A673 (cell line): ENCODE results near the gene CHST6. TPM values are rescaled to one million over a fixed set of nuclear protein-coding genes. Genes with fewer than 3 reads are reported as not detected.
A peak's percentile ranks its signal among the peaks of the same experiment; 100 is the strongest.
"Not testable (repeated sequence)": the region's sequence is repeated elsewhere in the genome, so short reads cannot be mapped to it uniquely, and the experiment has no call there.

Experiments used
- BruUV-seq: library from RNA; stranded (reverse); fragments of 400-500 nt; replicated peaks from 2 replicates; lab custom pipeline; 2021; lab: Mats Ljungman, UMichigan
- CTCF ChIA-PET: fragments of 300-600 bp; sonication (Branson Sonifier 250); formaldehyde crosslinking; loops from one replicate; lab custom pipeline; 2022; ENCODE audit warnings: antibody characterized with exemption; lab: Charles Lee
- POLR2A ChIA-PET: fragments of 300-600 bp; sonication (Branson Sonifier 250); formaldehyde crosslinking; loops from one replicate; lab custom pipeline; 2022; ENCODE audit warnings: antibody characterized with exemption; ENCODE audit not compliant: low non-redundant PET; lab: Charles Lee
- DNase-seq: peaks from one replicate; pipeline ENCODE4 v3.0.0-alpha.2; 2015; ENCODE audit warnings: low spot score
- H3K27ac ChIP-seq: fragments of 200-600 bp; sonication (generic); 2 replicates; pipeline ENCODE4 v1.5.1; 2016; ENCODE audit warnings: mixed run types, low read depth, mild to moderate bottlenecking, mixed read lengths, antibody characterized with exemption, low read length; ENCODE audit not compliant: poor library complexity, severe bottlenecking
- H3K27me3 ChIP-seq: fragments of 200-600 bp; sonication (generic); replicated peaks from 2 replicates; pipeline ENCODE4 v1.6.1; 2017; ENCODE audit warnings: mixed run types, low read depth, mild to moderate bottlenecking, mixed read lengths, antibody characterized with exemption, low read length; ENCODE audit not compliant: insufficient read depth, poor library complexity
- H3K36me3 ChIP-seq: fragments of 200-600 bp; sonication (generic); 2 replicates; pipeline ENCODE4 v1.6.1; 2016; ENCODE audit warnings: mixed run types, mild to moderate bottlenecking, mixed read lengths, antibody characterized with exemption, low read length; ENCODE audit not compliant: insufficient read depth, poor library complexity, severe bottlenecking
- H3K4me1 ChIP-seq: fragments of 200-600 bp; sonication (generic); 2 replicates; pipeline ENCODE4 v1.6.1; 2017; ENCODE audit warnings: mixed run types, mild to moderate bottlenecking, mixed read lengths, antibody characterized with exemption, low read length; ENCODE audit not compliant: insufficient read depth, poor library complexity, severe bottlenecking
- H3K4me3 ChIP-seq: fragments of 200-600 bp; sonication (generic); 2 replicates; pipeline ENCODE4 v1.5.1; 2016; ENCODE audit warnings: low read depth, mixed run types, mild to moderate bottlenecking, mixed read lengths, low read length; ENCODE audit not compliant: poor library complexity, severe bottlenecking
- H3K9me3 ChIP-seq: fragments of 200-600 bp; sonication (generic); 2 replicates; pipeline ENCODE4 v1.6.1; 2016; ENCODE audit warnings: mixed run types, low read depth, mild to moderate bottlenecking, mixed read lengths, antibody characterized with exemption, low read length; ENCODE audit not compliant: poor library complexity, severe bottlenecking
- CTCF ChIP-seq: fragments of 300-800, 200-600 bp; sonication (generic); conservative IDR thresholded peaks from 2 replicates; pipeline ENCODE4 v1.5.1; 2017; ENCODE audit warnings: low read depth, mild to moderate bottlenecking, antibody characterized with exemption, low read length, moderate library complexity, mixed read lengths
- EZH2 ChIP-seq: fragments of 200-600 bp; sonication (generic); IDR thresholded peaks from 2 replicates; pipeline ENCODE4 v1.6.1; 2017; ENCODE audit warnings: borderline replicate concordance, low read depth, mild to moderate bottlenecking, mixed read lengths, antibody characterized with exemption, low read length; ENCODE audit not compliant: poor library complexity, severe bottlenecking
- intact Hi-C: fragments of 100-400 bp; cut with micrococcal nuclease; formaldehyde crosslinking; loops from one replicate; pipeline ENCODE4 v1.10.0; 2022; ENCODE audit not compliant: unreplicated experiment
- total RNA-seq: library from RNA; stranded (reverse); gene quantifications from 2 replicates; pipeline ENCODE4 v1.2.3, GENCODE V29; 2021

CHST6 gene
- total RNA-seq, 1 experiment from 2014 or later, result 5.0 TPM

- intact Hi-C loops, result no loop called here
- H3K4me1 ChIP-seq, result no peaks in the 10 kb centered on the region
- no peak for DNase-seq
- POLR2A ChIA-PET, result no interaction called here
- H3K27ac ChIP-seq, result no peak overlapping the region
- H3K36me3 ChIP-seq, result no peaks in the 10 kb centered on the region
- TF ChIP-seq CTCF (no peak), EZH2 (no peak)
- H3K27me3 ChIP-seq, result no peaks in the 10 kb centered on the region
- H3K9me3 ChIP-seq, result no peaks in the 10 kb centered on the region
- no peak overlapping the region for H3K4me3 ChIP-seq
- no TSS peak for BruUV-seq
- CTCF ChIA-PET, result no interaction called here
Observed at GRCh38 chr16:75519175-75519574, 23.9 kb upstream of the CHST6 start.

GRCh38 chr16:75516189-75516966 lies 21.1 kb upstream of the CHST6 start:
- H3K27me3 ChIP-seq, intact Hi-C loops, POLR2A ChIA-PET, H3K36me3 ChIP-seq, H3K9me3 ChIP-seq, H3K4me1 ChIP-seq: not testable (repeated sequence)
- Histone ChIP-seq H3K4me3 (peak overlapping the region; percentile 75), H3K27ac (peak overlapping the region; percentile 91)
- CTCF ChIA-PET, result interaction anchor here (0.9 to 1.3 kb wide), 4 partner anchors 10 to 317 kb away, joined by 3 to 5 read pairs (median 4); partner anchors contain the start of gene TMEM170A
- TSS peak; percentile 46 for BruUV-seq
- peak; percentile 24 for DNase-seq

GRCh38 chr16:75514296-75514695 lies 19.1 kb upstream of the CHST6 start:
- BruUV-seq, result no TSS peak

More at GRCh38 chr16:75514296-75514695, 19.1 kb upstream of the CHST6 start:
- no peak for DNase-seq
- no peak overlapping the region for H3K27ac ChIP-seq
- POLR2A ChIA-PET, result no interaction called here
- TF ChIP-seq CTCF (no peak), EZH2 (no peak)
- intact Hi-C loops, result no loop called here
- H3K4me1 ChIP-seq, result peaks cover 5% of the 10 kb centered on the region
- H3K9me3 ChIP-seq, result no peaks in the 10 kb centered on the region
- CTCF ChIA-PET, result no interaction called here
- H3K36me3 ChIP-seq, result no peaks in the 10 kb centered on the region
- no peak overlapping the region for H3K4me3 ChIP-seq
- no peaks in the 10 kb centered on the region for H3K27me3 ChIP-seq
